RCC 7860 (cell line): ENCODE results near the gene UROC1.

ENCODE experiments used
- DNase-seq: peaks from one replicate; pipeline ENCODE4 v3.0.0-alpha.2; 2015; ENCODE audit warnings: low spot score
- FAIRE-seq: peaks from 2 replicates; lab custom pipeline; 2012; peaks lifted over from hg19 to GRCh38; lab: Jason Lieb, UNC

Gene UROC1

DNA sequence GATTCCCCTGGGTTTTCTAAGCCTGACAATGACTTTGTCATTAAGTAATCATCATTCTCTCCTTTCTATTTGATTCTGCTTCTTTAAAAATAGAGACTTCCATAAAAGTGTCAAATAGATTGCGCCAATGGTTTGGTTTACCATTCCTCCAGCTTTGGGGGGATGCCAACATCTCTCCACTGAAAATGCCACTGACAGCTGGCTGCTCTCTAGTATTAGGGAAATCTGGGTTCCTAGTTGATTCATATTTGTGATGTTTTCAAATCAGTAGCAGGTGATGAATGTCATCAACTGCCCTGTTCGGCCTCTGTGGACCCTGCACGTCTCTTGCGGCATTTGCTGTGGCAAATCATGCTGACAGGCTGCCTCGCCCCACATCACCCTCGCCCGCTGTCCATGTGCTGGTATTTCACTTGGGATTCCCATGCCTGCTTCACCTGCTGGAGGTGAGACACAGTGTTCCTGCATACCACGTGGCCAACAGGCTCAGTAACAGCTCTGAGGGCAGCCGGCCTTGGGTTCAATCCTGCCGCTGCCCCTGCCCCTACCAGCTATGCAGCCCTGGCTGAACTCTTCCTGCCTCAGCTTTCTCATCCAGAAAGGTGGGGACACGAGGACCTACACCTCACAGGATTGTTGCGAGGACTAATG, 70.0 kb downstream of the UROC1 start:
- DNase-seq: no peak

DNA sequence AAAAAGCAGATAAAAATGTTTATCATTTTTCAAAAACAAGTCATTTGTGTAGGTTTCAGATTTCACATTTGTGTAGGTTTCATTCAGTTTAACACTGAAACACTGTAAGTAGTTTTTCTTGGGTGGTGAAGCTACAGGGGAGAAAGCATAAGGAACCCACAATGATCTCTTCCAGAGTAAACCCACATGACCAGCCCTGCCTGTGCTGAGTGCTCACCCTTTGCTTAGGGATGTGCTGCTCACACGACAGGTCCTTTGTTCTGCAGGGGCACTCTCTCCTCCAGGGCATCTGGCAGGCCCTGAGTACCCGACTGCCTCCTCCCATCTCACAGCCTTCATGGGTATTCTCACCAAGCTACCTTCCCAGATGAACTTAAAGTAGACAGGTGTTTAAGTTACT, 70.8 kb downstream of the UROC1 start:
- no peak for DNase-seq
- FAIRE-seq: no peak

More for the DNA sequence above, 70.0 kb downstream of the UROC1 start:
- FAIRE-seq: no peak

- DNase-seq (no peak), FAIRE-seq (no peak)
These were observed 71.3 kb downstream of the UROC1 start for GRCh38 chr3:126446301-126446700.

GRCh38 chr3:126445506-126445905, 72.1 kb downstream of the UROC1 start:
- no peak for DNase-seq
- no peak for FAIRE-seq

DNA sequence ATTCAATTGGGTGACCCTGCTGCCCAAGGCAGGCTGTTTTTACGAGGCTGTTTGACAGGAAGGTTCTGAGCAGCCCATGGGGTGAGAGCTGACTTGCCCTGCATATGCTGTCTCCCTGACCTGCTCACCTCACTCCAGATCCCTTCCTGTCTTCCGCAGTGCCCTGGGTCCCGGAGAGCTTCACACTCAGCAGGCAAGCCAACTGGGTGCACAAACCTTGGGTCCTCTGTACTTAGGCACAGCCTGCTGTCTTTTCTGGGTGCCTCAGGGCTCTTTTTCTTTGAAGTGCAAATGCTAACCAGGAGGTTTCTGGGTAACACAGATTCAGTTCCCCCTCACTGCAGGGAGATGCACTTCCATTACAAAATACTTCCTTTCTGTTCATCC, 74.7 kb downstream of the UROC1 start:
- FAIRE-seq: no peak
- no peak for DNase-seq

DNA sequence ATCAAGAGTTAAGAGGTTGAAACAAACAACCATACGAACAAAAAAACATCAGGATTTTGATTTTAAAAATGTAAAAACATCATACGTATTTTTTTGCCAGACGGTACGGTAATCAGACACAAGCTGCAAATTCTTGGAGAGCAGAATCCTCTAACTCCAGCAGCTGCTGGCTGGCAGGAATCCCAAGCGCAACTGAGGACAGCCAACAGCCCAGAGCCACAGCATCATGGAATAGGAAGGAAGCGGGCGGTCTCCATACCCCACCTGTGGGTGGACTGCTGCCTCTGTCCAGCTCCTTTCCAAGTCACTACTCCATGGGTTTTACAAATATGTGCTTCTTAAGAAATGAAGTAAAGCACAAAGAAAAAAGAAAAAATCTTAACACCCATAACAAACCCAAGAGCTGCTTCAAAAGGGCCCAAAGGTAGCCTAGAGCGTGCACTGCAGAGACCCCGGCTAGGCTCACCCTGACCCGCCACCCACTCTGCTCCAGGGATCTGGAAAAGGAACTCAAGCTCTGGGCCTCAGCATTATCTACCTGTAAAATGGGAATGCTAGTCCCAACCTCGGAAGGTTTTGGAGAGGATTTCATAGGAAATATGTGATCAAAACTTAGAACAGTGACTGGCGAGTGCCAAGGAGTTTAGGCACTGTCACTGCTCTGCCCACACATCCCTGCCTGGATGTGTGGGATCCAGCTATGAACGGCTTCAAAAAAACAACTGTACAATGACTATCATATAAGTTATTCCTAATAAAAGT, 75.3 kb downstream of the UROC1 start:
- no peak for FAIRE-seq
- no peak for DNase-seq

GRCh38 chr3:126441256-126441880, 76.2 kb downstream of the UROC1 start:
- FAIRE-seq (no peak), DNase-seq (no peak)

DNA sequence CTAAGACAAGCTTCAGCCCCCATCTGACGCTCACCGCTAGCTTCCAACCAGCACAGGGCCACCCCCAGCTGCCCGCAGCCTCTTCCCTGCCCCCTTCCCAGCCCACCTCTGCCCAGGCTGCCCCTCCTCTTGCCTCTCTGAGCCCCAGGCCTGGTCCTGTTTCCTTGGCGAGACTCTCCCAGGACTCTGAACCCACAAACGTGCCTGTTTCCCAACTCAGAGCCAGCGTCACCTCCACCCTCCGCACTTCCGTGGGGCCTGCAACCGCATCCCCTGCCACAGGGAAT, 76.9 kb downstream of the UROC1 start:
- FAIRE-seq (no peak), DNase-seq (no peak)

DNA sequence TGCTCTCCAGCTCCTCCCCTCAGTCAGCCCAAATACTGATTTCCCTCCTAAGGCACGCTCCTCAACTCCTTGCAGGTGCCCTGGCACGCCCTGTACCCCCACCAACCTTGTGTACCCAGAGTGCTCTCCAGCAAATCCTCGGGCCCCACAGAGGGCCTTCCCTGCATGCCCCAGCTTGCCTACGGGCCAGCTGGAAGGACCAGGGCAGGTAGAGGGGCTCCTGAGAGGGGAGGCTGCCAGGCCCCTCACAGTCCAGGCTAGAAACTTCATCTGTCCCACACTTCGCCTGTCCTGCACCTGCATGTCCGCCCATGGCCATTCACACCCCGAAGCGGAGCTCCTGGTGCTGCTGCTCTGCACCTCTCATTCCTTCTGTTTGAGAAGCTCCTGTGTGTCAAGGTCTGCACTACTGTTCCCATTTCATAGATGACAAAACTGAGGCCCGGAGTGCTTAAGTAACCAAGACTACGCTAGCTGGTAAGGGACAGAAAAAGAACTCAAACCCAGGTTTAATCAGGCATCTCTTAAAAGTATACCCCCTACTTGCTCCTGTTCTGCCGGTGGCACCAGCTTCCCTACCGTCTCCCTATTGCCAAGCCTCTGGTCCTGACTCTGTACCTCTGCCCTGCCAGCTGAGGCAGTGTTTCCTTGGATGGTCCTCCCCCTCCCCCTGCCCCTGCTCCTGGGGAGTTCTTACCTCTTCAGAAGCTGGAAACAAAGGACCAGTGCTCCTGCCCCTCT, 77.4 kb downstream of the UROC1 start:
- FAIRE-seq (no peak), DNase-seq (no peak)

DNA sequence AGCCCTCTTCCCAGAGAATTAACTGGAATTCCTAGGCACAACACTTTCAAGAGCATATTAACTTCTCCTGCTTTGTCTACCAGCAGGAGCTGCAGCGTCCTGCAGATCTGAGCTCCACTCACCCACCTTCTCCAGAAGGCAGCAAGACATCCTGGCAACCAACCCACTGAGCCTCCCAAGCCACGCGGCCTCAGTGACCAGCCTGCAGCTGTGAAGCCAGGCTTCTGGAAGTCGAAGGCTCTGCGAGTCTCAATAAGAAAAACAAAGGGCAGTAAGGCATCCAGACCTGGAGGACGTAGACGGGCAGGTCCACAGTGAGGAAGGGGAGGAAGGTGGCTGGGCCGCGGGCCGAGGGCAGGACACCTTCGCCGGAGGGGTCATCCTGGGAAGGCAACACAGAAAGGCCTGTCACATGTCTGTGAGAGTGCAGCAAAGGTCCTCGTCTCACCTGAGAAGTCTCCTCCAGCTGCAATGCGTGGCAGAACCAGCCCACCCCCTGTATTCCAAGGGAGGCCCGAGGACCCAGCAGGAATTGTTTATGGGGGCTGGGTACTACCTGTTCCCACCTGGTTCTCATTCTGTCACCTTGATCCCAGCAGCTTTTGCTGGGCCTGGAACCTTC, 78.1 kb downstream of the UROC1 start:
- FAIRE-seq (no peak), DNase-seq (no peak)

DNA sequence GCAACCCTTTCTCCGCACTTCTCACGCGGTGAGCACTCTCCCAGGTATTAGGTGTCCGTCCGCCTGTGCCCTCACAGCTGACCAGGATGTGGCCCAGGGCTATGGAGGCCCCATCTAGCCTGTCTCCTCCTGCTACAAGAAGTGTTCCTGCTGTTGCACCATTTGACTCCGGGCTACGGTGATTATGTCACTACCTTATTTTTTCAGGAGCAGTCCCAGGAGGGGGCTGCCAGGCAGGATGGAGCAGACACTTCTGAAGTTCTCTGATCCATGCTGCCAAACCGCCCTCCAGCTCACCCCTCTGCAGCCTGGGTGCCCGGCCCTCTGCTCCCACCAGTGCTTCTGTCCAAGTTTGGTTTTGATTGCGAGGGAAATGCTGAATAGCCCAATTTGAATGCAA, 78.8 kb downstream of the UROC1 start:
- no peak for FAIRE-seq

GRCh38 chr3:126438186-126438585, 79.4 kb downstream of the UROC1 start:
- DNase-seq (no peak), FAIRE-seq (no peak)

More for the DNA sequence above, 78.8 kb downstream of the UROC1 start:
- no peak for DNase-seq

DNA sequence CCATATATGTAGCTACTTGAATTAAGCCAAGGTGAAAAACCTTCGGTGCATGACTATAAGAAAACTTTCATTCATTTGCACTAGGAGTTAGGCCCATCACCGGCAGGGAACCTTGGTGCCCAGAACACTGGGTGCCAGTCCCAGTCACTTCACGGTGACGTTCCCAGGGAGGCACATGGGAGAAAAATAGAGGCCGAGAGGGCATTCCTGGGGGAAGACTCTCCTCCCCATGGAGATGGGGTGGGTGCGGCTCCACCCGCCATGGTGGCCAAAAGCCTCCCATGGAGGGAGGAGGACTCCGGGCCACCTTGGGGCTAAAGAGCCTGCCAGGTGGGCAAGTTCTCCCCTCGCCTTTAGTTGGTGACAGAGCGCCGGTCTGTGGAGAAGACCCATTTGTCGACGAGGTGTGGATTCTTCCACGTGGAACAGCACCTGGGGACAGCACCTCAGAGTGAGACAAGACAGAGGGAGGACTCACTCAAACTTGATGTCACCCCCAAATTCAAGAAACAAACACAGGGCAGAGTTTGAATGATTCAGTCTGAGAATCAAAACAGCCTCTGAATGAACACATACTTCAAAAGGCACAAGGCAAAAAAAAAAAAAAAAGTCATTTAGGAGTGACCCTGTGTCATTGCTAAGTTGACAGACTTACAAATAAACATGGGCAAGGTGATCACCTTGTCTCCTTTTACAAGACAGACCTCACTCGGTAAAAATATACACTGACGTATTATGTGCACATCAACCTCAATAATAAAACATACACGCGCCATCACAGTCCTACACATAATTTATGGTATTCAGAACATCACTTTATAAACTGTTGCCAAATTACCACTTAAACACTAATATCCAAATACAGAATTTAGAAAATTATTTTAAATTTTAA, 80.5 kb downstream of the UROC1 start:
- no peak for DNase-seq
- FAIRE-seq: no peak

DNA sequence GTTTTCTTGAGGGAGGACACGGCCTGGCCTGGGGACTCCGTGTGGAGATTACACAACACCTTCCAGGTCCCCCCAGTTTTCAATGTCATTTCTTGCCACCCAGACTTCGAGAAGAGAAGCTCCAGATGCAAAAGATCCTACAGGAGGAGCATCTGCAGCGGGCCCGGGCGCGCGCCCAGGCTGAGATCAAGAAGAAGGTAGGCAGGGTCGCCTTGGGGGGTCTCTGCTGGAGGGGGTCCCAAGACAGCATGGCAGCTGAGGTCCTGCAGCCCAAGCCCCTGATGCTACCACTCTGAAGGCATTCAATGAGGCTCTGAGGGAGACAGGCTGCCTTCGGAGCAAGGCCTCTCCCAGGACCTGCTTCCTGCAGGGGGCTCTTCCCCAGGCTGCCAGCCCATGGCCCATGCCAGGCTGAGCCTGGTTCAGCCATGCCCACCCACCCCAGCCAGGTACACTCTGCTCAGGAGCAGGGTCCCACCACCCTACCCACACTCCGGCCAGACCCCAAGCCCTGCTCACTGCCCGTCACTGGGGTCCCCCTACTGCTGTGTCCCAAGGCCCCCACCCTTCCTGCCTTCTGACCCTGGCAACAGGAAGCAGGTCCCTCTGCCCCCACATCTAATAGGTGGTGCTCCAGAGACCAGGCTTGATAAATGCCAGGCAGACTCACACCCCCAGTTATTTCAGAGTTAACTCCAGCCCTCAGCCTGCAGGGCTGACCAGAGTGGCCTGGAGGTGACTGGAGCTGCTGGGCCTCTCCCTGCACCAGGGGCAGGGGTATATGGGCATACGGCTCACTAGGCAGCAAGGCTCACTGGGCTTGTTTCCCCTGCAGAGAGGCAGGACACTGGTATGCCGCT, 81.9 kb downstream of the UROC1 start:
- FAIRE-seq: no peak

DNA sequence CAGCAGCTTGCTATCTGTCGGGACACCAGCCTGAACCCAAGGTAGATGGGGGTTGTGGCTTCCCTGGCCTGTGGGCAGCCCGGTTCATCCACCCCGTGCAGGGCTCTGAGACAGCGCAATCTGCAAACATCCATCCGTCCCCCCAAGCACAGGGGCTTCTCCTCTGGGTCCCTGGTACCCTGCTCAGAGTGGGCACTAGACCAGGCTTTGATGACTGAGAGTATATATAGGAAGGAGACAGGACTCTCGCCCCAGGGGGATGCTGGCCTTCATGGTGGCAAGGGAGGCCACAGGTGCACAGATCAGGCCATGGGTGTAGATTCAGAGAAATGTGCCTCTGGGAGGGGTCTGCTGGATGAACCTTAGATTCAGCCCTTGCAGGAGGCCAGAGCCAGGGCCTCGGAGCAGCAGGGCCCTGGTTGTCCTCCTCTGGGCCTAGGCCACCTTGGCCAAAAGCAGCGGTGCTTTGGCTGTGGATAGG, 82.6 kb downstream of the UROC1 start:
- FAIRE-seq (no peak), DNase-seq (no peak)

More for the DNA sequence above, 81.9 kb downstream of the UROC1 start:
- DNase-seq: no peak

DNA sequence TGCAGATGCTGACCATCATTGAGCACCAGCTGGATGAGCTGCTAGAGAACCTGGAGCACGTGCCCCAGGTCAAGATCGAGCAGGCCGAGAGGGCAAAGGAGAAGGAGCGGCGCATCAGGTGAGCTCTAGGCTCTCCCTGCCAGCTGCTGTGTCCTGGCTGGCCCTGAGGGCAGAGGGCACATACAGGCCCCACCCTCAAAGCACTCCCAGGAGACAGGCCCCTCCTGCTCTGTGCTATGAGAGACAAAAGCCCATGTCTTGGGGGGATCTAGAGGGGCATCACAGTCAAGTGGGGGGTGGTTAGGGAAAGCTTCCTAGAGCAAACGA, 83.3 kb downstream of the UROC1 start:
- no peak for DNase-seq
- no peak for FAIRE-seq

GRCh38 chr3:126433496-126434263, 83.9 kb downstream of the UROC1 start:
- no peak for DNase-seq
- no peak for FAIRE-seq

GRCh38 chr3:126433105-126433430, 84.5 kb downstream of the UROC1 start:
- no peak for FAIRE-seq
- DNase-seq: no peak
